GM23338 (cell line): ENCODE results near the gene CTDSP2. TPM values are rescaled to one million over a fixed set of nuclear protein-coding genes. Genes with fewer than 3 reads are reported as not detected.

Source experiments
- ATAC-seq: fragments of 200-7000 bp; cut with Tn5 transposase; 3 replicates; pipeline ENCODE4 v1.9.1; 2020
- DNase-seq: peaks from one replicate; pipeline ENCODE4 v3.0.0-alpha.2; 2015; ENCODE audit warnings: low spot score
- H2AFZ ChIP-seq: fragments of 200-600 bp; sonication (generic); 2 replicates; pipeline ENCODE4 v1.8.0; 2016; ENCODE audit warnings: antibody characterized with exemption, mild to moderate bottlenecking, moderate library complexity
- H3F3A ChIP-seq: fragments of 200-600 bp; sonication (generic); replicated peaks from 2 replicates; pipeline ENCODE4 v1.8.0; 2017; ENCODE audit warnings: antibody characterized with exemption, mixed run types, low read depth
- H3K27ac ChIP-seq: fragments of 200-600 bp; sonication (generic); 2 replicates; pipeline ENCODE4 v1.6.1; 2016; ENCODE audit warnings: low read depth
- H3K27me3 ChIP-seq: fragments of 200-600 bp; sonication (generic); 2 replicates; pipeline ENCODE4 v1.8.0; 2016; ENCODE audit warnings: mild to moderate bottlenecking, mixed run types, moderate library complexity; ENCODE audit not compliant: insufficient read depth
- H3K36me3 ChIP-seq: fragments of 200-600 bp; sonication (generic); 2 replicates; pipeline ENCODE4 v1.8.0; 2016; ENCODE audit warnings: mild to moderate bottlenecking; ENCODE audit not compliant: insufficient read depth
- H3K4me1 ChIP-seq: fragments of 200-600 bp; sonication (generic); 2 replicates; pipeline ENCODE4 v1.8.0; 2016; ENCODE audit warnings: mild to moderate bottlenecking, moderate library complexity; ENCODE audit not compliant: insufficient read depth
- H3K4me2 ChIP-seq: fragments of 200-600 bp; sonication (generic); 2 replicates; pipeline ENCODE4 v1.7.1; 2017; ENCODE audit warnings: mixed run types
- H3K4me3 ChIP-seq: fragments of 200-600 bp; sonication (generic); 2 replicates; pipeline ENCODE4 v1.6.1; 2016; ENCODE audit warnings: mixed run types
- H3K79me2 ChIP-seq: fragments of 200-600 bp; sonication (generic); replicated peaks from 2 replicates; pipeline ENCODE4 v1.8.0; 2017; ENCODE audit warnings: mild to moderate bottlenecking; ENCODE audit not compliant: insufficient read depth
- H3K9me2 ChIP-seq: fragments of 200-600 bp; sonication (generic); 2 replicates; pipeline ENCODE4 v1.8.0; 2017; ENCODE audit not compliant: insufficient read depth
- H4K20me1 ChIP-seq: fragments of 200-600 bp; sonication (generic); replicated peaks from 2 replicates; pipeline ENCODE4 v1.8.0; 2017; ENCODE audit warnings: mild to moderate bottlenecking; ENCODE audit not compliant: insufficient read depth
- H3K27ac Mint-ChIP-seq: 2 replicates; pipeline ENCODE4 v1.8.0; 2020; ENCODE audit warnings: inconsistent platforms, mild to moderate bottlenecking, moderate library complexity, mixed read lengths
- H3K27me3 Mint-ChIP-seq: 3 replicates; pipeline ENCODE4 v1.8.0; 2022; ENCODE audit warnings: low read depth, mild to moderate bottlenecking, moderate library complexity, mixed read lengths, inconsistent platforms; ENCODE audit not compliant: insufficient read depth, poor library complexity
- H3K36me3 Mint-ChIP-seq: 3 replicates; pipeline ENCODE4 v1.8.0; 2021; ENCODE audit warnings: low read depth, mild to moderate bottlenecking, inconsistent platforms, moderate library complexity, mixed read lengths
- H3K4me1 Mint-ChIP-seq: 3 replicates; pipeline ENCODE4 v1.8.0; 2020; ENCODE audit warnings: mild to moderate bottlenecking, inconsistent platforms, mixed read lengths
- H3K4me3 Mint-ChIP-seq: 3 replicates; pipeline ENCODE4 v1.8.0; 2021; ENCODE audit warnings: moderate library complexity, mild to moderate bottlenecking, inconsistent platforms, mixed read lengths
- H3K9me3 Mint-ChIP-seq: 3 replicates; pipeline ENCODE4 v1.8.0; 2020; ENCODE audit warnings: moderate library complexity, mild to moderate bottlenecking, inconsistent platforms, mixed read lengths
- EZH2phosphoT487 ChIP-seq: fragments of 200-600 bp; sonication (generic); IDR thresholded peaks from one replicate; pipeline ENCODE4 v1.8.1; 2018; ENCODE audit warnings: antibody characterized with exemption; ENCODE audit not compliant: unreplicated experiment
- JUNB ChIP-seq: IDR thresholded peaks from one replicate; pipeline ENCODE4 v1.6.1; 2016; ENCODE audit warnings: antibody characterized with exemption; ENCODE audit not compliant: unreplicated experiment
- POLR2AphosphoS5 ChIP-seq: IDR thresholded peaks from 2 replicates; pipeline ENCODE4 v1.6.1; 2016; ENCODE audit warnings: antibody characterized with exemption, low read depth
- STAT1 ChIP-seq: IDR thresholded peaks from one replicate; pipeline ENCODE4 v1.6.1; 2016; ENCODE audit warnings: antibody characterized with exemption; ENCODE audit not compliant: unreplicated experiment
- polyA plus RNA-seq: library from polyadenylated mRNA; unstranded; fragments of >200 nt; fragmentation: Nextera tagmentation; extraction: Ambion mirVana; gene quantifications from 2 replicates; pipeline ENCODE4 v1.2.1, GENCODE V29; 2016
- total RNA-seq: library from RNA; depleted of rRNA; stranded (reverse); fragments of >200 nt; shearing (Covaris generic); gene quantifications from 2 replicates; pipeline ENCODE4 v1.2.3, GENCODE V29; 2014
- TF ChIP-seq, protein P1 (sequence below): fragments of 250-450 bp; sonication (Bioruptor Pico); IDR thresholded peaks from 2 replicates; pipeline ENCODE4 v1.5.0; 2020; ENCODE audit warnings: mild to moderate bottlenecking, moderate library complexity
- TF ChIP-seq, protein P2 (sequence below), 2 experiments: fragments of 200-600 bp in 1 of 2; sonication (generic) in 1 of 2; conservative IDR thresholded peaks; 2 replicates each; pipeline versions ENCODE4 v1.5.1 to v1.6.1; 2016 to 2017; ENCODE audit warnings: antibody characterized with exemption in 2 of 2, low read depth in 2 of 2, mild to moderate bottlenecking in 2 of 2, moderate library complexity in 1 of 2

CTDSP2 gene
- total and polyA plus RNA-seq, 2 experiments from 2014 or later, result 22.8 to 81.9 TPM

- no peak overlapping the region for H2AFZ ChIP-seq
- H4K20me1 ChIP-seq, result no peaks in the 10 kb centered on the region; the same call in 1 of the 2 replicates
- no peaks in the 10 kb centered on the region; the same call in 1 of the 2 replicates for H3K9me2 ChIP-seq
- H3F3A ChIP-seq, result peaks cover 7% of the 10 kb centered on the region; the same call in 1 of the 2 replicates
- no peaks in the 10 kb centered on the region for H3K36me3 ChIP-seq
- H3K4me2 ChIP-seq, result 0 out of 2 replicates have a peak overlapping the region, but pooled peaks have one; percentile 55
- DNase-seq, result no peak
- no peak overlapping the region for H3K27ac ChIP-seq
- H3K79me2 ChIP-seq, result no peaks in the 10 kb centered on the region
- Mint-ChIP-seq H3K36me3 (peaks cover 6% of the 10 kb centered on the region; the same call in 1 of the 3 replicates), H3K4me1 (peaks cover 11% of the 10 kb centered on the region), H3K9me3 (no peaks in the 10 kb centered on the region), H3K4me3 (peak overlapping the region; percentile 49; the same call in 1 of the 3 replicates), H3K27ac (no peak overlapping the region), H3K27me3 (peaks cover 14% of the 10 kb centered on the region)
- no peaks in the 10 kb centered on the region for H3K27me3 ChIP-seq
- no peak for TF ChIP-seq JUNB
- no peak for TF ChIP-seq POLR2AphosphoS5
- no peak for TF ChIP-seq EZH2phosphoT487
- TF ChIP-seq, protein P1, sequence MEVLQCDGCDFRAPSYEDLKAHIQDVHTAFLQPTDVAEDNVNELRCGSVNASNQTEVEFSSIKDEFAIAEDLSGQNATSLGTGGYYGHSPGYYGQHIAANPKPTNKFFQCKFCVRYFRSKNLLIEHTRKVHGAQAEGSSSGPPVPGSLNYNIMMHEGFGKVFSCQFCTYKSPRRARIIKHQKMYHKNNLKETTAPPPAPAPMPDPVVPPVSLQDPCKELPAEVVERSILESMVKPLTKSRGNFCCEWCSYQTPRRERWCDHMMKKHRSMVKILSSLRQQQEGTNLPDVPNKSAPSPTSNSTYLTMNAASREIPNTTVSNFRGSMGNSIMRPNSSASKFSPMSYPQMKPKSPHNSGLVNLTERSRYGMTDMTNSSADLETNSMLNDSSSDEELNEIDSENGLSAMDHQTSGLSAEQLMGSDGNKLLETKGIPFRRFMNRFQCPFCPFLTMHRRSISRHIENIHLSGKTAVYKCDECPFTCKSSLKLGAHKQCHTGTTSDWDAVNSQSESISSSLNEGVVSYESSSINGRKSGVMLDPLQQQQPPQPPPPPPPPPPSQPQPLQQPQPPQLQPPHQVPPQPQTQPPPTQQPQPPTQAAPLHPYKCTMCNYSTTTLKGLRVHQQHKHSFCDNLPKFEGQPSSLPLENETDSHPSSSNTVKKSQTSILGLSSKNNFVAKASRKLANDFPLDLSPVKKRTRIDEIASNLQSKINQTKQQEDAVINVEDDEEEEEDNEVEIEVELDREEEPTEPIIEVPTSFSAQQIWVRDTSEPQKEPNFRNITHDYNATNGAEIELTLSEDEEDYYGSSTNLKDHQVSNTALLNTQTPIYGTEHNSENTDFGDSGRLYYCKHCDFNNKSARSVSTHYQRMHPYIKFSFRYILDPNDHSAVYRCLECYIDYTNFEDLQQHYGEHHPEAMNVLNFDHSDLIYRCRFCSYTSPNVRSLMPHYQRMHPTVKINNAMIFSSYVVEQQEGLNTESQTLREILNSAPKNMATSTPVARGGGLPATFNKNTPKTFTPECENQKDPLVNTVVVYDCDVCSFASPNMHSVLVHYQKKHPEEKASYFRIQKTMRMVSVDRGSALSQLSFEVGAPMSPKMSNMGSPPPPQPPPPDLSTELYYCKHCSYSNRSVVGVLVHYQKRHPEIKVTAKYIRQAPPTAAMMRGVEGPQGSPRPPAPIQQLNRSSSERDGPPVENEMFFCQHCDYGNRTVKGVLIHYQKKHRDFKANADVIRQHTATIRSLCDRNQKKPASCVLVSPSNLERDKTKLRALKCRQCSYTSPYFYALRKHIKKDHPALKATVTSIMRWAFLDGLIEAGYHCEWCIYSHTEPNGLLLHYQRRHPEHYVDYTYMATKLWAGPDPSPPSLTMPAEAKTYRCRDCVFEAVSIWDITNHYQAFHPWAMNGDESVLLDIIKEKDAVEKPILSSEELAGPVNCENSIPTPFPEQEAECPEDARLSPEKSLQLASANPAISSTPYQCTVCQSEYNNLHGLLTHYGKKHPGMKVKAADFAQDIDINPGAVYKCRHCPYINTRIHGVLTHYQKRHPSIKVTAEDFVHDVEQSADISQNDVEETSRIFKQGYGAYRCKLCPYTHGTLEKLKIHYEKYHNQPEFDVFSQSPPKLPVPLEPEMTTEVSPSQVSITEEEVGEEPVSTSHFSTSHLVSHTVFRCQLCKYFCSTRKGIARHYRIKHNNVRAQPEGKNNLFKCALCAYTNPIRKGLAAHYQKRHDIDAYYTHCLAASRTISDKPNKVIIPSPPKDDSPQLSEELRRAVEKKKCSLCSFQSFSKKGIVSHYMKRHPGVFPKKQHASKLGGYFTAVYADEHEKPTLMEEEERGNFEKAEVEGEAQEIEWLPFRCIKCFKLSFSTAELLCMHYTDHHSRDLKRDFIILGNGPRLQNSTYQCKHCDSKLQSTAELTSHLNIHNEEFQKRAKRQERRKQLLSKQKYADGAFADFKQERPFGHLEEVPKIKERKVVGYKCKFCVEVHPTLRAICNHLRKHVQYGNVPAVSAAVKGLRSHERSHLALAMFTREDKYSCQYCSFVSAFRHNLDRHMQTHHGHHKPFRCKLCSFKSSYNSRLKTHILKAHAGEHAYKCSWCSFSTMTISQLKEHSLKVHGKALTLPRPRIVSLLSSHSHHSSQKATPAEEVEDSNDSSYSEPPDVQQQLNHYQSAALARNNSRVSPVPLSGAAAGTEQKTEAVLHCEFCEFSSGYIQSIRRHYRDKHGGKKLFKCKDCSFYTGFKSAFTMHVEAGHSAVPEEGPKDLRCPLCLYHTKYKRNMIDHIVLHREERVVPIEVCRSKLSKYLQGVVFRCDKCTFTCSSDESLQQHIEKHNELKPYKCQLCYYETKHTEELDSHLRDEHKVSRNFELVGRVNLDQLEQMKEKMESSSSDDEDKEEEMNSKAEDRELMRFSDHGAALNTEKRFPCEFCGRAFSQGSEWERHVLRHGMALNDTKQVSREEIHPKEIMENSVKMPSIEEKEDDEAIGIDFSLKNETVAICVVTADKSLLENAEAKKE (CRISPR knock-in tag), result no peak
- TF ChIP-seq, protein P2, sequence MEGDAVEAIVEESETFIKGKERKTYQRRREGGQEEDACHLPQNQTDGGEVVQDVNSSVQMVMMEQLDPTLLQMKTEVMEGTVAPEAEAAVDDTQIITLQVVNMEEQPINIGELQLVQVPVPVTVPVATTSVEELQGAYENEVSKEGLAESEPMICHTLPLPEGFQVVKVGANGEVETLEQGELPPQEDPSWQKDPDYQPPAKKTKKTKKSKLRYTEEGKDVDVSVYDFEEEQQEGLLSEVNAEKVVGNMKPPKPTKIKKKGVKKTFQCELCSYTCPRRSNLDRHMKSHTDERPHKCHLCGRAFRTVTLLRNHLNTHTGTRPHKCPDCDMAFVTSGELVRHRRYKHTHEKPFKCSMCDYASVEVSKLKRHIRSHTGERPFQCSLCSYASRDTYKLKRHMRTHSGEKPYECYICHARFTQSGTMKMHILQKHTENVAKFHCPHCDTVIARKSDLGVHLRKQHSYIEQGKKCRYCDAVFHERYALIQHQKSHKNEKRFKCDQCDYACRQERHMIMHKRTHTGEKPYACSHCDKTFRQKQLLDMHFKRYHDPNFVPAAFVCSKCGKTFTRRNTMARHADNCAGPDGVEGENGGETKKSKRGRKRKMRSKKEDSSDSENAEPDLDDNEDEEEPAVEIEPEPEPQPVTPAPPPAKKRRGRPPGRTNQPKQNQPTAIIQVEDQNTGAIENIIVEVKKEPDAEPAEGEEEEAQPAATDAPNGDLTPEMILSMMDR (conservative IDR thresholded peaks at IDR 0.05; ENCODE audit: low read depth in 2 of 2), result peak; percentile 14 to 37; a peak in 2 of 4 replicates
- no peak for TF ChIP-seq STAT1
- peak; percentile 42 for ATAC-seq
- 0 out of 2 replicates have a peak, but pooled peaks cover 5% of the 10 kb centered on the region for H3K4me1 ChIP-seq
- H3K4me3 ChIP-seq, result no peak overlapping the region
These were observed 32.4 kb downstream of the CTDSP2 start for GRCh38 chr12:57813971-57814772.
